ENCODE data around the gene LYPD6B. TPM values are rescaled to one million over a fixed set of nuclear protein-coding genes. Genes with fewer than 3 reads are reported as not detected.

LYPD6B gene
- total RNA-seq, 1 donor = 2.5 TPM

GRCh38 chr2:149122516-149122915 is 84.0 kb downstream of the LYPD6B start:
- Histone ChIP-seq H3K79me2 (ENCODE audit: insufficient read depth, low read length) (no peaks in the 10 kb centered on the region), H3K4me3 (ENCODE audit: insufficient read depth, low read length) (no peak overlapping the region), H3K27ac (ENCODE audit: low read depth, low read length) (no peak overlapping the region), H2AFZ (ENCODE audit: low read length) (no peak overlapping the region), H3K36me3 (ENCODE audit: insufficient read depth, low read length) (no peaks in the 10 kb centered on the region), H3K4me1 (ENCODE audit: insufficient read depth, low read length) (no peaks in the 10 kb centered on the region), H3K27me3 (ENCODE audit: insufficient read depth, low read length) (no peaks in the 10 kb centered on the region), H3K4me2 (ENCODE audit: insufficient read depth, low read length) (no peak overlapping the region), H4K20me1 (ENCODE audit: insufficient read depth, low read length) (no peaks in the 10 kb centered on the region), H3K9me3 (ENCODE audit: low read depth, low read length) (no peaks in the 10 kb centered on the region)
- DNase-seq (ENCODE audit: insufficient read length, low spot score, missing footprints) = no peak
- no peak for TF ChIP-seq CTCF (IDR thresholded peaks at IDR 0.05; ENCODE audit: extremely low read depth, low read depth, low read length)

- Histone ChIP-seq H3K27ac (ENCODE audit: low read depth, low read length) (no peak overlapping the region), H2AFZ (ENCODE audit: low read length) (no peak overlapping the region)
Measured at GRCh38 chr2:149125031-149125725, 86.7 kb downstream of the LYPD6B start.

GRCh38 chr2:149129433-149129832 is 90.9 kb downstream of the LYPD6B start:
- no peak for TF ChIP-seq CTCF (IDR thresholded peaks at IDR 0.05; ENCODE audit: extremely low read depth, low read depth, low read length)
- Histone ChIP-seq H4K20me1 (ENCODE audit: insufficient read depth, low read length) (no peaks in the 10 kb centered on the region), H3K4me1 (ENCODE audit: insufficient read depth, low read length) (no peaks in the 10 kb centered on the region), H3K79me2 (ENCODE audit: insufficient read depth, low read length) (no peaks in the 10 kb centered on the region), H3K4me2 (ENCODE audit: insufficient read depth, low read length) (no peak overlapping the region), H3K9me3 (ENCODE audit: low read depth, low read length) (no peaks in the 10 kb centered on the region), H3K27ac (ENCODE audit: low read depth, low read length) (no peak overlapping the region), H3K27me3 (ENCODE audit: insufficient read depth, low read length) (no peaks in the 10 kb centered on the region), H3K4me3 (ENCODE audit: insufficient read depth, low read length) (no peak overlapping the region), H3K36me3 (ENCODE audit: insufficient read depth, low read length) (no peaks in the 10 kb centered on the region), H2AFZ (ENCODE audit: low read length) (no peak overlapping the region)
- no peak for DNase-seq (ENCODE audit: insufficient read length, low spot score, missing footprints)

More at GRCh38 chr2:149125031-149125725, 86.7 kb downstream of the LYPD6B start:
- H3K9me3 ChIP-seq (ENCODE audit: low read depth, low read length) = no peaks in the 10 kb centered on the region
- H3K79me2 ChIP-seq (ENCODE audit: insufficient read depth, low read length) = no peaks in the 10 kb centered on the region
- no peaks in the 10 kb centered on the region for H3K27me3 ChIP-seq (ENCODE audit: insufficient read depth, low read length)
- H3K4me2 ChIP-seq (ENCODE audit: insufficient read depth, low read length) = no peak overlapping the region
- H3K4me1 ChIP-seq (ENCODE audit: insufficient read depth, low read length) = no peaks in the 10 kb centered on the region
- no peak for DNase-seq (ENCODE audit: insufficient read length, low spot score, missing footprints)
- no peaks in the 10 kb centered on the region for H3K36me3 ChIP-seq (ENCODE audit: insufficient read depth, low read length)
- no peaks in the 10 kb centered on the region for H4K20me1 ChIP-seq (ENCODE audit: insufficient read depth, low read length)
- no peak overlapping the region for H3K4me3 ChIP-seq (ENCODE audit: insufficient read depth, low read length)
- TF ChIP-seq CTCF (IDR thresholded peaks at IDR 0.05; ENCODE audit: extremely low read depth, low read depth, low read length) = no peak

GRCh38 chr2:149132339-149132738 is 93.8 kb downstream of the LYPD6B start:
- Histone ChIP-seq H3K27ac (ENCODE audit: low read depth, low read length) (no peak overlapping the region), H3K4me3 (ENCODE audit: insufficient read depth, low read length) (no peak overlapping the region), H2AFZ (ENCODE audit: low read length) (no peak overlapping the region), H3K9me3 (ENCODE audit: low read depth, low read length) (no peaks in the 10 kb centered on the region), H3K4me2 (ENCODE audit: insufficient read depth, low read length) (no peak overlapping the region), H3K36me3 (ENCODE audit: insufficient read depth, low read length) (no peaks in the 10 kb centered on the region), H4K20me1 (ENCODE audit: insufficient read depth, low read length) (no peaks in the 10 kb centered on the region), H3K4me1 (ENCODE audit: insufficient read depth, low read length) (no peaks in the 10 kb centered on the region), H3K79me2 (ENCODE audit: insufficient read depth, low read length) (no peaks in the 10 kb centered on the region), H3K27me3 (ENCODE audit: insufficient read depth, low read length) (no peaks in the 10 kb centered on the region)
- TF ChIP-seq CTCF (IDR thresholded peaks at IDR 0.05; ENCODE audit: extremely low read depth, low read depth, low read length) = no peak
- no peak for DNase-seq (ENCODE audit: insufficient read length, low spot score, missing footprints)

Data from osteoblast (primary cell).